GM23338 (cell line): Measurements from ENCODE around the gene NID1. TPM values are rescaled to one million over a fixed set of nuclear protein-coding genes. Genes with fewer than 3 reads are reported as not detected.

ENCODE experiments used
- EZH2phosphoT487 ChIP-seq: fragments of 200-600 bp; sonication (generic); IDR thresholded peaks from one replicate; pipeline ENCODE4 v1.8.1; 2018; ENCODE audit warnings: antibody characterized with exemption; ENCODE audit not compliant: unreplicated experiment
- POLR2AphosphoS5 ChIP-seq: IDR thresholded peaks from 2 replicates; pipeline ENCODE4 v1.6.1; 2016; ENCODE audit warnings: antibody characterized with exemption, low read depth
- STAT1 ChIP-seq: IDR thresholded peaks from one replicate; pipeline ENCODE4 v1.6.1; 2016; ENCODE audit warnings: antibody characterized with exemption; ENCODE audit not compliant: unreplicated experiment
- ZNF331 ChIP-seq: fragments of 250-450 bp; sonication (Bioruptor Pico); IDR thresholded peaks from 2 replicates; pipeline ENCODE4 v1.5.0; 2020; ENCODE audit warnings: low read depth, mild to moderate bottlenecking, moderate library complexity
- polyA plus RNA-seq: library from polyadenylated mRNA; unstranded; fragments of >200 nt; fragmentation: Nextera tagmentation; extraction: Ambion mirVana; gene quantifications from 2 replicates; pipeline ENCODE4 v1.2.1, GENCODE V29; 2016
- total RNA-seq: library from RNA; depleted of rRNA; stranded (reverse); fragments of >200 nt; shearing (Covaris generic); gene quantifications from 2 replicates; pipeline ENCODE4 v1.2.3, GENCODE V29; 2014
- TF ChIP-seq, protein P1 (sequence below): fragments of 250-450 bp; sonication (Bioruptor Pico); IDR thresholded peaks from 2 replicates; pipeline ENCODE4 v1.5.0; 2020; ENCODE audit warnings: mild to moderate bottlenecking, moderate library complexity
- TF ChIP-seq, protein P2 (sequence below), 2 experiments: fragments of 200-600 bp in 1 of 2; sonication (generic) in 1 of 2; conservative IDR thresholded peaks; 2 replicates each; pipeline versions ENCODE4 v1.5.1 to v1.6.1; 2016 to 2017; ENCODE audit warnings: antibody characterized with exemption in 2 of 2, low read depth in 2 of 2, mild to moderate bottlenecking in 2 of 2, moderate library complexity in 1 of 2
- TF ChIP-seq, protein P3 (sequence below): IDR thresholded peaks from 2 replicates; pipeline ENCODE4 v1.6.1; 2016; ENCODE audit warnings: antibody characterized with exemption

Gene NID1
- total and polyA plus RNA-seq, 2 experiments from 2014 or later, result 7.1 to 32.5 TPM

DNA sequence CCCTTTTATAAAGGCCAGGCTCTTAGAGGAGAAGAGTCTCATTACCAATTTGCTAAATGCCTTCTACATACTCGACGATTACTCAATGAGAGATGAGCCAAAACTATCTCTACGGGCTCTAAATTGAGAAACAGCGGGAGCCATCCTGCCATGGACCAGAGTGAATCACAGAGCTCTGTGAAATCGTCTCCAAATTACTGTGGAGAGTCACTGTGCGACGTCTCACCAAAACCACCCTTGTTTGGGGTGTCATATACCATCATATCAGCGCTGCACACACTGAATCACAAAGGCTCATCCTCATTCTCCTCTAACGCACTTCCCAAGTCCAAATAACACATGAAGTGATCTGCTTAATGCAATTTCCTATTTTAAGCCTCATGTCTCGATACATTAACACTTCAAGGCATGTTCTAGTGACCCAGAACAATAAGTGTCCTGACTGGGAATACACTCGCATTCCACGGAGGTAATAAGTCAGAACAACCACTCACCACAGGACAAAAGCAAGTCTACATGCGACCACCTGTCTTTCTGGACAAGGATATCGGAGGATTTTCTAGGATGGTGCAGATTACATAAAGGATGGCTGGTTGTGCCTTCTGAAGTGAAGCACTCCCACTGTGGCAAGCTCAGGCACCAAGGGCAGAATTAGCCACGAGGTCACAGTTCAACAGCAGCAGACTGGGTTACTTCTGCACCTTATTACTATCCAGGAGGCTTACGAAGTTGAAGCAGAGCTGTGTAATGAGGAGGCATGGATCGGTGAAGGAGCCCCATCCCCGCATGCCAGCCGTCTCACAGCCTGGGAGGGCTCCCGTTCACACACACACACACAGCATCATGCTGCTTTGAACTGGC, 44.3 kb downstream of the NID1 start (continued):
- TF ChIP-seq, protein P1, sequence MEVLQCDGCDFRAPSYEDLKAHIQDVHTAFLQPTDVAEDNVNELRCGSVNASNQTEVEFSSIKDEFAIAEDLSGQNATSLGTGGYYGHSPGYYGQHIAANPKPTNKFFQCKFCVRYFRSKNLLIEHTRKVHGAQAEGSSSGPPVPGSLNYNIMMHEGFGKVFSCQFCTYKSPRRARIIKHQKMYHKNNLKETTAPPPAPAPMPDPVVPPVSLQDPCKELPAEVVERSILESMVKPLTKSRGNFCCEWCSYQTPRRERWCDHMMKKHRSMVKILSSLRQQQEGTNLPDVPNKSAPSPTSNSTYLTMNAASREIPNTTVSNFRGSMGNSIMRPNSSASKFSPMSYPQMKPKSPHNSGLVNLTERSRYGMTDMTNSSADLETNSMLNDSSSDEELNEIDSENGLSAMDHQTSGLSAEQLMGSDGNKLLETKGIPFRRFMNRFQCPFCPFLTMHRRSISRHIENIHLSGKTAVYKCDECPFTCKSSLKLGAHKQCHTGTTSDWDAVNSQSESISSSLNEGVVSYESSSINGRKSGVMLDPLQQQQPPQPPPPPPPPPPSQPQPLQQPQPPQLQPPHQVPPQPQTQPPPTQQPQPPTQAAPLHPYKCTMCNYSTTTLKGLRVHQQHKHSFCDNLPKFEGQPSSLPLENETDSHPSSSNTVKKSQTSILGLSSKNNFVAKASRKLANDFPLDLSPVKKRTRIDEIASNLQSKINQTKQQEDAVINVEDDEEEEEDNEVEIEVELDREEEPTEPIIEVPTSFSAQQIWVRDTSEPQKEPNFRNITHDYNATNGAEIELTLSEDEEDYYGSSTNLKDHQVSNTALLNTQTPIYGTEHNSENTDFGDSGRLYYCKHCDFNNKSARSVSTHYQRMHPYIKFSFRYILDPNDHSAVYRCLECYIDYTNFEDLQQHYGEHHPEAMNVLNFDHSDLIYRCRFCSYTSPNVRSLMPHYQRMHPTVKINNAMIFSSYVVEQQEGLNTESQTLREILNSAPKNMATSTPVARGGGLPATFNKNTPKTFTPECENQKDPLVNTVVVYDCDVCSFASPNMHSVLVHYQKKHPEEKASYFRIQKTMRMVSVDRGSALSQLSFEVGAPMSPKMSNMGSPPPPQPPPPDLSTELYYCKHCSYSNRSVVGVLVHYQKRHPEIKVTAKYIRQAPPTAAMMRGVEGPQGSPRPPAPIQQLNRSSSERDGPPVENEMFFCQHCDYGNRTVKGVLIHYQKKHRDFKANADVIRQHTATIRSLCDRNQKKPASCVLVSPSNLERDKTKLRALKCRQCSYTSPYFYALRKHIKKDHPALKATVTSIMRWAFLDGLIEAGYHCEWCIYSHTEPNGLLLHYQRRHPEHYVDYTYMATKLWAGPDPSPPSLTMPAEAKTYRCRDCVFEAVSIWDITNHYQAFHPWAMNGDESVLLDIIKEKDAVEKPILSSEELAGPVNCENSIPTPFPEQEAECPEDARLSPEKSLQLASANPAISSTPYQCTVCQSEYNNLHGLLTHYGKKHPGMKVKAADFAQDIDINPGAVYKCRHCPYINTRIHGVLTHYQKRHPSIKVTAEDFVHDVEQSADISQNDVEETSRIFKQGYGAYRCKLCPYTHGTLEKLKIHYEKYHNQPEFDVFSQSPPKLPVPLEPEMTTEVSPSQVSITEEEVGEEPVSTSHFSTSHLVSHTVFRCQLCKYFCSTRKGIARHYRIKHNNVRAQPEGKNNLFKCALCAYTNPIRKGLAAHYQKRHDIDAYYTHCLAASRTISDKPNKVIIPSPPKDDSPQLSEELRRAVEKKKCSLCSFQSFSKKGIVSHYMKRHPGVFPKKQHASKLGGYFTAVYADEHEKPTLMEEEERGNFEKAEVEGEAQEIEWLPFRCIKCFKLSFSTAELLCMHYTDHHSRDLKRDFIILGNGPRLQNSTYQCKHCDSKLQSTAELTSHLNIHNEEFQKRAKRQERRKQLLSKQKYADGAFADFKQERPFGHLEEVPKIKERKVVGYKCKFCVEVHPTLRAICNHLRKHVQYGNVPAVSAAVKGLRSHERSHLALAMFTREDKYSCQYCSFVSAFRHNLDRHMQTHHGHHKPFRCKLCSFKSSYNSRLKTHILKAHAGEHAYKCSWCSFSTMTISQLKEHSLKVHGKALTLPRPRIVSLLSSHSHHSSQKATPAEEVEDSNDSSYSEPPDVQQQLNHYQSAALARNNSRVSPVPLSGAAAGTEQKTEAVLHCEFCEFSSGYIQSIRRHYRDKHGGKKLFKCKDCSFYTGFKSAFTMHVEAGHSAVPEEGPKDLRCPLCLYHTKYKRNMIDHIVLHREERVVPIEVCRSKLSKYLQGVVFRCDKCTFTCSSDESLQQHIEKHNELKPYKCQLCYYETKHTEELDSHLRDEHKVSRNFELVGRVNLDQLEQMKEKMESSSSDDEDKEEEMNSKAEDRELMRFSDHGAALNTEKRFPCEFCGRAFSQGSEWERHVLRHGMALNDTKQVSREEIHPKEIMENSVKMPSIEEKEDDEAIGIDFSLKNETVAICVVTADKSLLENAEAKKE (CRISPR knock-in tag), result no peak
- no peak for TF ChIP-seq STAT1
- no peak for TF ChIP-seq ZNF331 (CRISPR knock-in tag)
- no peak for TF ChIP-seq EZH2phosphoT487
- no peak for TF ChIP-seq POLR2AphosphoS5
- TF ChIP-seq, protein P2, sequence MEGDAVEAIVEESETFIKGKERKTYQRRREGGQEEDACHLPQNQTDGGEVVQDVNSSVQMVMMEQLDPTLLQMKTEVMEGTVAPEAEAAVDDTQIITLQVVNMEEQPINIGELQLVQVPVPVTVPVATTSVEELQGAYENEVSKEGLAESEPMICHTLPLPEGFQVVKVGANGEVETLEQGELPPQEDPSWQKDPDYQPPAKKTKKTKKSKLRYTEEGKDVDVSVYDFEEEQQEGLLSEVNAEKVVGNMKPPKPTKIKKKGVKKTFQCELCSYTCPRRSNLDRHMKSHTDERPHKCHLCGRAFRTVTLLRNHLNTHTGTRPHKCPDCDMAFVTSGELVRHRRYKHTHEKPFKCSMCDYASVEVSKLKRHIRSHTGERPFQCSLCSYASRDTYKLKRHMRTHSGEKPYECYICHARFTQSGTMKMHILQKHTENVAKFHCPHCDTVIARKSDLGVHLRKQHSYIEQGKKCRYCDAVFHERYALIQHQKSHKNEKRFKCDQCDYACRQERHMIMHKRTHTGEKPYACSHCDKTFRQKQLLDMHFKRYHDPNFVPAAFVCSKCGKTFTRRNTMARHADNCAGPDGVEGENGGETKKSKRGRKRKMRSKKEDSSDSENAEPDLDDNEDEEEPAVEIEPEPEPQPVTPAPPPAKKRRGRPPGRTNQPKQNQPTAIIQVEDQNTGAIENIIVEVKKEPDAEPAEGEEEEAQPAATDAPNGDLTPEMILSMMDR (conservative IDR thresholded peaks at IDR 0.05; ENCODE audit: low read depth in 2 of 2), result no peak
- TF ChIP-seq, protein P3, sequence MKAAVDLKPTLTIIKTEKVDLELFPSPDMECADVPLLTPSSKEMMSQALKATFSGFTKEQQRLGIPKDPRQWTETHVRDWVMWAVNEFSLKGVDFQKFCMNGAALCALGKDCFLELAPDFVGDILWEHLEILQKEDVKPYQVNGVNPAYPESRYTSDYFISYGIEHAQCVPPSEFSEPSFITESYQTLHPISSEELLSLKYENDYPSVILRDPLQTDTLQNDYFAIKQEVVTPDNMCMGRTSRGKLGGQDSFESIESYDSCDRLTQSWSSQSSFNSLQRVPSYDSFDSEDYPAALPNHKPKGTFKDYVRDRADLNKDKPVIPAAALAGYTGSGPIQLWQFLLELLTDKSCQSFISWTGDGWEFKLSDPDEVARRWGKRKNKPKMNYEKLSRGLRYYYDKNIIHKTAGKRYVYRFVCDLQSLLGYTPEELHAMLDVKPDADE, result no peak
